ENCODE measurements around the gene CST7. TPM values are rescaled to one million over a fixed set of nuclear protein-coding genes. Genes with fewer than 3 reads are reported as not detected.

Gene CST7
- total RNA-seq, 1 donor from 2014 or later, result not detected

GRCh38 chr20:24964506-24964840 lies 15.4 kb downstream of the CST7 start:
- DNase-seq (ENCODE audit: low read depth), result no peak

GRCh38 chr20:24965065-24965919 lies 16.2 kb downstream of the CST7 start:
- DNase-seq (ENCODE audit: low read depth), result no peak

- no peak for DNase-seq (ENCODE audit: low read depth)
These were observed 17.4 kb downstream of the CST7 start for GRCh38 chr20:24966317-24967012.

GRCh38 chr20:24968278-24968800 lies 19.3 kb downstream of the CST7 start:
- DNase-seq (ENCODE audit: low read depth), result no peak

GRCh38 chr20:24969186-24970029 lies 20.3 kb downstream of the CST7 start:
- DNase-seq (ENCODE audit: low read depth), result no peak

GRCh38 chr20:24970030-24970553 lies 21.0 kb downstream of the CST7 start:
- no peak for DNase-seq (ENCODE audit: low read depth)

GRCh38 chr20:24970754-24971153 lies 21.7 kb downstream of the CST7 start:
- DNase-seq (ENCODE audit: low read depth), result no peak

GRCh38 chr20:24971376-24972101 lies 22.5 kb downstream of the CST7 start:
- no peak for DNase-seq (ENCODE audit: low read depth)

GRCh38 chr20:24972341-24972740 lies 23.3 kb downstream of the CST7 start:
- no peak for DNase-seq (ENCODE audit: low read depth)

GRCh38 chr20:24977336-24977735 lies 28.3 kb downstream of the CST7 start:
- DNase-seq (ENCODE audit: low read depth), result no peak

- DNase-seq (ENCODE audit: low read depth), result no peak
These were observed 28.7 kb downstream of the CST7 start for GRCh38 chr20:24977797-24978196.

GRCh38 chr20:24978513-24978912 lies 29.4 kb downstream of the CST7 start:
- DNase-seq (ENCODE audit: low read depth), result no peak

GRCh38 chr20:24979036-24979960 lies 30.2 kb downstream of the CST7 start:
- no peak for DNase-seq (ENCODE audit: low read depth)

GRCh38 chr20:24980291-24981053 lies 31.4 kb downstream of the CST7 start:
- DNase-seq (ENCODE audit: low read depth), result no peak

GRCh38 chr20:24981282-24981681 lies 32.2 kb downstream of the CST7 start:
- DNase-seq (ENCODE audit: low read depth), result no peak

- DNase-seq (ENCODE audit: low read depth), result no peak
These were observed 32.7 kb downstream of the CST7 start for GRCh38 chr20:24981790-24982189.

GRCh38 chr20:24983896-24984295 lies 34.8 kb downstream of the CST7 start:
- DNase-seq (ENCODE audit: low read depth), result no peak

- DNase-seq (ENCODE audit: low read depth), result no peak
These were observed 36.0 kb downstream of the CST7 start for GRCh38 chr20:24984961-24985640.

- DNase-seq (ENCODE audit: low read depth), result no peak
These were observed 36.7 kb downstream of the CST7 start for GRCh38 chr20:24985802-24986201.
